ENCODE data around the gene METTL25. TPM values are rescaled to one million over a fixed set of nuclear protein-coding genes. Genes with fewer than 3 reads are reported as not detected.

METTL25 gene
- total RNA-seq, 1 experiment from 2014 or later: 2.2 TPM

GRCh38 chr12:82519510-82519909, 161.2 kb downstream of the METTL25 start:
- H3K4me3 ChIP-seq: no peak overlapping the region
- no peaks in the 10 kb centered on the region for H3K36me3 ChIP-seq (ENCODE audit: low read depth)
- H3K4me2 ChIP-seq: no peak overlapping the region
- no peak for DNase-seq
- no peak overlapping the region for H3K27ac ChIP-seq
- H3K79me2 ChIP-seq (ENCODE audit: low read depth): no peaks in the 10 kb centered on the region
- no peaks in the 10 kb centered on the region for H3F3A ChIP-seq (ENCODE audit: insufficient read depth, low read depth)
- ChIA-PET POLR2A (ENCODE audit: unreplicated experiment) (no interaction called here), CTCF (no interaction called here)
- no peak overlapping the region for H2AFZ ChIP-seq
- intact Hi-C loops (cut with micrococcal nuclease; ENCODE audit: unreplicated experiment): no loop called here
- no peaks in the 10 kb centered on the region for H3K9me3 ChIP-seq (ENCODE audit: insufficient read depth, low read depth)
- H3K9me2 ChIP-seq (ENCODE audit: insufficient read depth): no peaks in the 10 kb centered on the region
- no TSS peak for BruUV-seq (replicated peaks)
- H4K20me1 ChIP-seq (ENCODE audit: insufficient read depth): no peaks in the 10 kb centered on the region
- TF ChIP-seq EZH2 (IDR thresholded peaks at IDR 0.05; ENCODE audit: low read depth): no peak
- TF ChIP-seq CTCF (conservative IDR thresholded peaks at IDR 0.05): no peak
- no peaks in the 10 kb centered on the region for H3K4me1 ChIP-seq (replicated peaks; ENCODE audit: insufficient read depth)
- no peaks in the 10 kb centered on the region for H3K27me3 ChIP-seq (ENCODE audit: insufficient read depth, low read depth)

GRCh38 chr12:82522285-82522684, 164.0 kb downstream of the METTL25 start:
- Histone ChIP-seq H3K27ac (no peak overlapping the region), H4K20me1 (ENCODE audit: insufficient read depth) (no peaks in the 10 kb centered on the region), H3K79me2 (ENCODE audit: low read depth) (no peaks in the 10 kb centered on the region), H3K4me1 (replicated peaks; ENCODE audit: insufficient read depth) (no peaks in the 10 kb centered on the region), H3K4me2 (no peak overlapping the region), H3F3A (ENCODE audit: insufficient read depth, low read depth) (no peaks in the 10 kb centered on the region), H3K36me3 (ENCODE audit: low read depth) (no peaks in the 10 kb centered on the region), H3K4me3 (no peak overlapping the region), H3K9me3 (ENCODE audit: insufficient read depth, low read depth) (no peaks in the 10 kb centered on the region), H2AFZ (no peak overlapping the region), H3K9me2 (ENCODE audit: insufficient read depth) (no peaks in the 10 kb centered on the region), H3K27me3 (ENCODE audit: insufficient read depth, low read depth) (no peaks in the 10 kb centered on the region)
- no TSS peak for BruUV-seq (replicated peaks)
- ChIA-PET POLR2A (ENCODE audit: unreplicated experiment) (no interaction called here), CTCF (interaction anchor here (0.6 kb wide), 1 partner anchor 162 kb away, joined by 3 read pairs; no protein-coding TSS in a partner anchor)
- TF ChIP-seq CTCF (conservative IDR thresholded peaks at IDR 0.05): no peak
- no peak for TF ChIP-seq EZH2 (IDR thresholded peaks at IDR 0.05; ENCODE audit: low read depth)
- DNase-seq: no peak
- intact Hi-C loops (cut with micrococcal nuclease; ENCODE audit: unreplicated experiment): no loop called here

- no peaks in the 10 kb centered on the region for H3K27me3 ChIP-seq (ENCODE audit: insufficient read depth, low read depth)
- no peaks in the 10 kb centered on the region for H3K9me3 ChIP-seq (ENCODE audit: insufficient read depth, low read depth)
- TF ChIP-seq EZH2 (IDR thresholded peaks at IDR 0.05; ENCODE audit: low read depth) (no peak), CTCF (conservative IDR thresholded peaks at IDR 0.05) (no peak)
- H3K9me2 ChIP-seq (ENCODE audit: insufficient read depth): no peaks in the 10 kb centered on the region
- H3F3A ChIP-seq (ENCODE audit: insufficient read depth, low read depth): no peaks in the 10 kb centered on the region
- H3K36me3 ChIP-seq (ENCODE audit: low read depth): no peaks in the 10 kb centered on the region
- no peak overlapping the region for H3K4me3 ChIP-seq
- CTCF ChIA-PET: interaction anchor here (0.6 kb wide), 1 partner anchor 162 kb away, joined by 3 read pairs; no protein-coding TSS in a partner anchor
- no peaks in the 10 kb centered on the region for H4K20me1 ChIP-seq (ENCODE audit: insufficient read depth)
- H3K27ac ChIP-seq: no peak overlapping the region
- H3K4me1 ChIP-seq (replicated peaks; ENCODE audit: insufficient read depth): no peaks in the 10 kb centered on the region
- POLR2A ChIA-PET (ENCODE audit: unreplicated experiment): no interaction called here
- DNase-seq: no peak
- no peak overlapping the region for H2AFZ ChIP-seq
- intact Hi-C loops (cut with micrococcal nuclease; ENCODE audit: unreplicated experiment): no loop called here
- no TSS peak for BruUV-seq (replicated peaks)
- no peaks in the 10 kb centered on the region for H3K79me2 ChIP-seq (ENCODE audit: low read depth)
- H3K4me2 ChIP-seq: no peak overlapping the region
These were observed 164.4 kb downstream of the METTL25 start for GRCh38 chr12:82522762-82523161.
